ENCODE measurements around the gene FOXN4. TPM values are rescaled to one million over a fixed set of nuclear protein-coding genes. Genes with fewer than 3 reads are reported as not detected.

Gene FOXN4
- total RNA-seq, 2 donors from 2014 or later = not detected

- no peak overlapping the region for H3K27ac Mint-ChIP-seq
- H3K9me3 Mint-ChIP-seq = peaks cover 1% of the 10 kb centered on the region
- H3K4me3 Mint-ChIP-seq = no peak overlapping the region
- H3K36me3 Mint-ChIP-seq (ENCODE audit: low read depth) = peaks cover 19% of the 10 kb centered on the region
- H3K4me1 Mint-ChIP-seq = no peaks in the 10 kb centered on the region
- no peak for ATAC-seq (replicated peaks)
- H3K27me3 Mint-ChIP-seq = no peaks in the 10 kb centered on the region
Measured at GRCh38 chr12:109264943-109265650, 44.0 kb downstream of the FOXN4 start.

- Mint-ChIP-seq H3K9me3 (no peaks in the 10 kb centered on the region), H3K36me3 (ENCODE audit: low read depth) (peaks cover 19% of the 10 kb centered on the region), H3K4me1 (no peaks in the 10 kb centered on the region), H3K4me3 (no peak overlapping the region), H3K27me3 (no peaks in the 10 kb centered on the region), H3K27ac (no peak overlapping the region)
- ATAC-seq (replicated peaks) = peak; percentile 58
Measured at GRCh38 chr12:109264095-109264942, 44.8 kb downstream of the FOXN4 start.

GRCh38 chr12:109263439-109263838 is 45.6 kb downstream of the FOXN4 start:
- Mint-ChIP-seq H3K36me3 (ENCODE audit: low read depth) (peaks cover 19% of the 10 kb centered on the region), H3K9me3 (no peaks in the 10 kb centered on the region), H3K4me1 (no peaks in the 10 kb centered on the region), H3K27ac (no peak overlapping the region), H3K27me3 (no peaks in the 10 kb centered on the region), H3K4me3 (no peak overlapping the region)
- no peak for ATAC-seq (replicated peaks)

GRCh38 chr12:109261939-109262338 is 47.1 kb downstream of the FOXN4 start:
- peaks cover 19% of the 10 kb centered on the region for H3K36me3 Mint-ChIP-seq (ENCODE audit: low read depth)
- no peak for ATAC-seq (replicated peaks)
- H3K4me1 Mint-ChIP-seq = no peaks in the 10 kb centered on the region
- no peak overlapping the region for H3K27ac Mint-ChIP-seq
- no peaks in the 10 kb centered on the region for H3K27me3 Mint-ChIP-seq
- no peak overlapping the region for H3K4me3 Mint-ChIP-seq
- no peaks in the 10 kb centered on the region for H3K9me3 Mint-ChIP-seq

- no peak for ATAC-seq (replicated peaks)
- no peaks in the 10 kb centered on the region for H3K27me3 Mint-ChIP-seq
- no peak overlapping the region for H3K4me3 Mint-ChIP-seq
- H3K36me3 Mint-ChIP-seq (ENCODE audit: low read depth) = peaks cover 19% of the 10 kb centered on the region
- H3K9me3 Mint-ChIP-seq = no peaks in the 10 kb centered on the region
- no peaks in the 10 kb centered on the region for H3K4me1 Mint-ChIP-seq
- no peak overlapping the region for H3K27ac Mint-ChIP-seq
Measured at GRCh38 chr12:109261087-109261486, 48.0 kb downstream of the FOXN4 start.

- H3K4me3 Mint-ChIP-seq = no peak overlapping the region
- no peak for ATAC-seq (replicated peaks)
Measured at GRCh38 chr12:109259545-109259895, 49.6 kb downstream of the FOXN4 start.

GRCh38 chr12:109258607-109259544 is 50.2 kb downstream of the FOXN4 start:
- peaks cover 12% of the 10 kb centered on the region for H3K36me3 Mint-ChIP-seq (ENCODE audit: low read depth)
- H3K27me3 Mint-ChIP-seq = no peaks in the 10 kb centered on the region
- H3K4me3 Mint-ChIP-seq = no peak overlapping the region
- ATAC-seq (replicated peaks) = no peak
- H3K27ac Mint-ChIP-seq = no peak overlapping the region
- no peaks in the 10 kb centered on the region for H3K4me1 Mint-ChIP-seq
- no peaks in the 10 kb centered on the region for H3K9me3 Mint-ChIP-seq

More at GRCh38 chr12:109259545-109259895, 49.6 kb downstream of the FOXN4 start:
- Mint-ChIP-seq H3K27me3 (no peaks in the 10 kb centered on the region), H3K36me3 (ENCODE audit: low read depth) (peaks cover 12% of the 10 kb centered on the region), H3K27ac (no peak overlapping the region), H3K9me3 (no peaks in the 10 kb centered on the region), H3K4me1 (no peaks in the 10 kb centered on the region)

- H3K9me3 Mint-ChIP-seq = peaks cover 2% of the 10 kb centered on the region
- ATAC-seq (replicated peaks) = no peak
- no peak overlapping the region for H3K4me3 Mint-ChIP-seq
- H3K27me3 Mint-ChIP-seq = no peaks in the 10 kb centered on the region
- H3K36me3 Mint-ChIP-seq (ENCODE audit: low read depth) = peaks cover 12% of the 10 kb centered on the region
- no peaks in the 10 kb centered on the region for H3K4me1 Mint-ChIP-seq
- no peak overlapping the region for H3K27ac Mint-ChIP-seq
Measured at GRCh38 chr12:109258201-109258600, 50.9 kb downstream of the FOXN4 start.

- Mint-ChIP-seq H3K27ac (no peak overlapping the region), H3K36me3 (ENCODE audit: low read depth) (peaks cover under 1% of the 10 kb centered on the region), H3K27me3 (no peaks in the 10 kb centered on the region), H3K9me3 (peaks cover 5% of the 10 kb centered on the region), H3K4me3 (no peak overlapping the region), H3K4me1 (no peaks in the 10 kb centered on the region)
- ATAC-seq (replicated peaks) = no peak
Measured at GRCh38 chr12:109256011-109256410, 53.1 kb downstream of the FOXN4 start.

GRCh38 chr12:109255377-109255776 is 53.7 kb downstream of the FOXN4 start:
- H3K36me3 Mint-ChIP-seq (ENCODE audit: low read depth) = no peaks in the 10 kb centered on the region
- no peak for ATAC-seq (replicated peaks)
- H3K27me3 Mint-ChIP-seq = no peaks in the 10 kb centered on the region
- H3K27ac Mint-ChIP-seq = no peak overlapping the region
- peaks cover 5% of the 10 kb centered on the region for H3K9me3 Mint-ChIP-seq
- no peaks in the 10 kb centered on the region for H3K4me1 Mint-ChIP-seq
- H3K4me3 Mint-ChIP-seq = no peak overlapping the region

GRCh38 chr12:109253913-109254544 is 55.1 kb downstream of the FOXN4 start:
- Mint-ChIP-seq H3K4me1 (no peaks in the 10 kb centered on the region), H3K9me3 (peaks cover 5% of the 10 kb centered on the region), H3K27me3 (no peaks in the 10 kb centered on the region), H3K4me3 (no peak overlapping the region), H3K36me3 (ENCODE audit: low read depth) (no peaks in the 10 kb centered on the region), H3K27ac (no peak overlapping the region)
- no peak for ATAC-seq (replicated peaks)

GRCh38 chr12:109252799-109253198 is 56.3 kb downstream of the FOXN4 start:
- Mint-ChIP-seq H3K9me3 (peaks cover 5% of the 10 kb centered on the region), H3K4me3 (no peak overlapping the region), H3K36me3 (ENCODE audit: low read depth) (no peaks in the 10 kb centered on the region), H3K27ac (no peak overlapping the region), H3K27me3 (no peaks in the 10 kb centered on the region), H3K4me1 (no peaks in the 10 kb centered on the region)
- ATAC-seq (replicated peaks) = no peak

- H3K36me3 Mint-ChIP-seq (ENCODE audit: low read depth) = peaks cover 10% of the 10 kb centered on the region
- H3K27ac Mint-ChIP-seq = no peak overlapping the region
- H3K4me3 Mint-ChIP-seq = no peak overlapping the region
- no peaks in the 10 kb centered on the region for H3K27me3 Mint-ChIP-seq
- no peaks in the 10 kb centered on the region for H3K4me1 Mint-ChIP-seq
- ATAC-seq (replicated peaks) = no peak
- H3K9me3 Mint-ChIP-seq = peaks cover 5% of the 10 kb centered on the region
Measured at GRCh38 chr12:109250523-109250922, 58.6 kb downstream of the FOXN4 start.
